Ascending aorta (tissue), 2 donors: ENCODE data around the gene USF2. TPM values are rescaled to one million over a fixed set of nuclear protein-coding genes. Genes with fewer than 3 reads are reported as not detected.

Experiments used
- DNase-seq, 2 donors: peaks; one replicate each; pipeline ENCODE4 v3.0.0-alpha.2; 2019; ENCODE audit warnings: low spot score in 2 of 2
- H3K27ac ChIP-seq, 2 donors: fragments of 200-600 bp; sonication (generic); one replicate each; pipeline ENCODE4 v1.5.1; 2016 to 2017; ENCODE audit warnings: mild to moderate bottlenecking in 1 of 2
- H3K27me3 ChIP-seq: fragments of 200-600 bp; sonication (generic); one replicate; pipeline ENCODE4 v1.5.1; 2017
- H3K36me3 ChIP-seq, 2 donors: fragments of 200-600 bp; sonication (generic); one replicate each; pipeline ENCODE4 v1.5.1; 2016
- H3K4me1 ChIP-seq, 2 donors: fragments of 200-600 bp; sonication (generic); one replicate each; pipeline ENCODE4 v1.5.1; 2016 to 2017; ENCODE audit warnings: mild to moderate bottlenecking in 1 of 2
- H3K4me3 ChIP-seq, 2 donors: fragments of 200-600 bp; sonication (generic); one replicate each; pipeline ENCODE4 v1.5.1; 2016 to 2017; ENCODE audit warnings: mild to moderate bottlenecking in 1 of 2
- H3K9me3 ChIP-seq, 2 donors: fragments of 200-600 bp; sonication (generic); one replicate each; pipeline ENCODE4 v1.5.1; 2016
- intact Hi-C: fragments of 100-400 bp; cut with DNase I; formaldehyde crosslinking; loops from one replicate; pipeline ENCODE4 v1.15.1; 2023
- total RNA-seq: library from RNA; depleted of rRNA; stranded (reverse); fragments of >200 nt; gene quantifications from one replicate; pipeline ENCODE4 v1.1.0, GENCODE V29; 2016
- TF ChIP-seq, protein P1 (sequence below), 3 experiments: fragments of 200-600 bp in 2 of 3; fragments of 450-650 bp in 1 of 3; sonication (generic) in 2 of 3; IDR thresholded peaks; one replicate each; pipeline ENCODE4 v1.5.1; 2016 to 2019; ENCODE audit warnings: antibody characterized with exemption in 3 of 3, mild to moderate bottlenecking in 1 of 3, moderate library complexity in 1 of 3

Gene USF2
- total RNA-seq, 1 donor from 2014 or later: 116 TPM

DNA sequence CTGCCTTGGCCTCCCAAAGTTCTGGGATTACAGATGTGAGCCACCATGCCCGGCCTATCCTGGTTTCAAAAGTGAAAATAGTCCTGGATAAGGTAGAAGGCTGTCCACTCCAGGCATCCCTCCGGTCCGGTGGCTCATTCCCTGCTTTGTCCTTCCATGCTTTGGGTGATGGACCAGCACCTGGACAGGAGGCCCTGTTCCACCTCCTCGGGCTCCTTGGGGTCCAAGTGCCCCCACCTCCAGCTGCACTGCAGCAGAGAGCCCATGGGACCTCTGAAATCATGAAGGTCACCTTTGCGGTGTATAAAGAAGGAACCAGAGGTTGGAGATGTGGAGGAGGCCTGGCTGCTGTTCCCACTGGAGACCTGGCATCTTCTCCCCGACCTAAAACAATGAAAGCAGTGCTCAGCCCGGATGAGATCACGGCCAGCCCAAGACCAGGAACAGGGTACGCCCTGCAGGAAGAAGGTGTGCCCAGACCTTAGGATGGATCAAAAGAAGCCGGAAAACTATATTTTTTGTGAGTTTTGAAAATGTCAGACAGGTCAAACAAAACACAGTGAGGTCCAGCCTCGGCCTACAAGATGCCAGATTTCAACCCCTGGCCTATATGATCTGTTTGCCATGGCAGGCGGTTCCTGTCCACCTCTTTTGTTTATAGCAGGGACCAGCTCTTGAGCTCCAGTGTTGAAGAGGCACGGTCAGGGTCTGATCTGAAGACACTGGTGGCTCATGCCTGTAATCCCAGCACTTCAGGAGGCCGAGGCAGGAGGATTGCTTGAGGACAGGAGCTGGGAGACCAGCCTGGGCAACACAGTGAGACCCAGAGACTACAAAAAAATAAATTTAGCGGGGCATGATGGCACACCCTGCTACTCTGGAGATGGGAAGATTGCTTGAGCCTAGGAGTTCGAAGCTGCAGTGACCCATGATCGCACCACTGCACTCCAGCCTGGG, 14.1 kb upstream of the USF2 start:
- Histone ChIP-seq H3K27ac (no peak overlapping the region), H3K36me3 (no peaks in the 10 kb centered on the region), H3K4me1 (no peaks in the 10 kb centered on the region), H3K27me3 (no peaks in the 10 kb centered on the region), H3K9me3 (no peaks in the 10 kb centered on the region), H3K4me3 (no peak overlapping the region)
- intact Hi-C loops: no loop called here
- DNase-seq: no peak
- TF ChIP-seq, protein P1, sequence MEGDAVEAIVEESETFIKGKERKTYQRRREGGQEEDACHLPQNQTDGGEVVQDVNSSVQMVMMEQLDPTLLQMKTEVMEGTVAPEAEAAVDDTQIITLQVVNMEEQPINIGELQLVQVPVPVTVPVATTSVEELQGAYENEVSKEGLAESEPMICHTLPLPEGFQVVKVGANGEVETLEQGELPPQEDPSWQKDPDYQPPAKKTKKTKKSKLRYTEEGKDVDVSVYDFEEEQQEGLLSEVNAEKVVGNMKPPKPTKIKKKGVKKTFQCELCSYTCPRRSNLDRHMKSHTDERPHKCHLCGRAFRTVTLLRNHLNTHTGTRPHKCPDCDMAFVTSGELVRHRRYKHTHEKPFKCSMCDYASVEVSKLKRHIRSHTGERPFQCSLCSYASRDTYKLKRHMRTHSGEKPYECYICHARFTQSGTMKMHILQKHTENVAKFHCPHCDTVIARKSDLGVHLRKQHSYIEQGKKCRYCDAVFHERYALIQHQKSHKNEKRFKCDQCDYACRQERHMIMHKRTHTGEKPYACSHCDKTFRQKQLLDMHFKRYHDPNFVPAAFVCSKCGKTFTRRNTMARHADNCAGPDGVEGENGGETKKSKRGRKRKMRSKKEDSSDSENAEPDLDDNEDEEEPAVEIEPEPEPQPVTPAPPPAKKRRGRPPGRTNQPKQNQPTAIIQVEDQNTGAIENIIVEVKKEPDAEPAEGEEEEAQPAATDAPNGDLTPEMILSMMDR (IDR thresholded peaks at IDR 0.05): no peak

DNA sequence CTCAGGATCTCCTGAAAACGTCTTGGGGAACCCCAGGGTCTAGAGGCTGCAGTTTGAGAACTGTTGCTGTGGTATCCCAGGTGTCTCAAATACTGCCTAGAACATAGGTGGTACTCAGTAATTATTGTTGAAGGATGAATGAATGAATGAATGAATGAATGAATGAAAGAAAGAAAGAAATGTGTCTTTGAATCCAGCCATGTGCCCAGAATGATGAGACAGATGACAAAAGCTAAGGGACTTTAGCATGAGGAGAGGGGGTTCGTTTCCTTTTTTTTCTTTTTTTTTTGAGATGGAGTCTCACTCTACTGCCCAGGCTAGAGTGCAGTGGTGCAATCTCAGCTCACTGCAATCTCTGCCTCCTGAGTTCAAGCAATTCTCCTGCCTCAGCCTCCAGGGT, 12.2 kb upstream of the USF2 start:
- Histone ChIP-seq H3K36me3 (no peaks in the 10 kb centered on the region), H3K9me3 (no peaks in the 10 kb centered on the region), H3K27ac (no peak overlapping the region), H3K27me3 (no peaks in the 10 kb centered on the region), H3K4me3 (no peak overlapping the region), H3K4me1 (no peaks in the 10 kb centered on the region)
- intact Hi-C loops: no loop called here
- DNase-seq: no peak
- TF ChIP-seq, protein P1 (IDR thresholded peaks at IDR 0.05): no peak

DNA sequence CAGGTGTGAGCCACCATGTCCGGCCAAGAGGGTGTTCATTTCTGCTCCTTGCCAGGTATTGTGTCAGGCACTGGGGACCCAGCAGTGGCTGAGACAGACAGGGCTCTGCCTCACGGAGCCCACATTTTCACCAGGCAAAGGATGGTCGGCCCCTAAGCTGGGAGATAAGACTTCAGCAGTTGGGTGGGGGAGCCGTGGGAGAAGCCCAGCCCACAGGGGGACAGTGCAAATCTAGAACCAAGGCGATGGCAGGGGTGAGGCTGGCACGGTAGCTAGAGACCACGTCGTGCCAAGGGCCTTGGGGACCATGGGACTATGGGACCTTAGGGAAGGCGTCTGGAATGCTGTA, 11.7 kb upstream of the USF2 start:
- intact Hi-C loops: no loop called here
- no peak for DNase-seq
- TF ChIP-seq, protein P1 (IDR thresholded peaks at IDR 0.05): no peak
- H3K27me3 ChIP-seq: no peaks in the 10 kb centered on the region
- no peak overlapping the region for H3K27ac ChIP-seq
- H3K4me3 ChIP-seq: no peak overlapping the region
- H3K4me1 ChIP-seq: no peaks in the 10 kb centered on the region
- no peaks in the 10 kb centered on the region for H3K9me3 ChIP-seq
- no peaks in the 10 kb centered on the region for H3K36me3 ChIP-seq

DNA sequence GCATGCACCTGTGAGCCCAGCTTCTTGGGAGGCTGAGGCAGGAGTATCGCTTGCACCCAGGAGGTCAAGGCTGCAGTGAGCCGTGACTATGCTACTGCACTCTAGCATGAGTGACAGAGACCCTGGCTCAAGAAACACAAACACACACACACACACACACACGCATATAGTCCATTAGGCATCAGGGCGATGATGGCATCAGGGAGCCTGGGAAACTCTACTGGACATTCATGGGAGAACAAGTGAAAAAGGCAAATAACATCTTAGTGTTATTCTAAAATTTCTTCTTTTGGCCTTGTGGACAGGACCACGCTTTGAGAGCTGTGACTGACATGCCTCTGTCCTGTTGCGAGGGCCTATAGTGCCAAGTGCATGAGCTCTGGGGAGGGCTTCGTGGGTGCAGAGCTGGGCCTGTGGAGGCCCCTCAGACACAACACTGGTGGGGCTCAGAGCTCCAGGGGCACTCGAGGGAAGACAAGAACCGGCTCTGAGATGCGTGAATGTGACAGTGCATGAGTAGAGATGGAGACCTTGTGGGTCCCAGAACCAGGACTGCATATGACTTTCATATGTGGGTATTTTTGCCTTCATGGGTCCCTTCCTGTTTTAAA, 8.0 kb upstream of the USF2 start:
- H3K27me3 ChIP-seq: no peaks in the 10 kb centered on the region
- no peaks in the 10 kb centered on the region for H3K4me1 ChIP-seq
- DNase-seq: no peak
- TF ChIP-seq, protein P1 (IDR thresholded peaks at IDR 0.05): no peak
- H3K27ac ChIP-seq: no peak overlapping the region
- intact Hi-C loops: loop anchor here (10.0 kb wide), 2 partner anchors 484 to 1466 kb away; partner anchors contain the start of genes IGFLR1, KCTD15, LIN37 and PSENEN
- no peaks in the 10 kb centered on the region for H3K9me3 ChIP-seq
- no peak overlapping the region for H3K4me3 ChIP-seq
- no peaks in the 10 kb centered on the region for H3K36me3 ChIP-seq

DNA sequence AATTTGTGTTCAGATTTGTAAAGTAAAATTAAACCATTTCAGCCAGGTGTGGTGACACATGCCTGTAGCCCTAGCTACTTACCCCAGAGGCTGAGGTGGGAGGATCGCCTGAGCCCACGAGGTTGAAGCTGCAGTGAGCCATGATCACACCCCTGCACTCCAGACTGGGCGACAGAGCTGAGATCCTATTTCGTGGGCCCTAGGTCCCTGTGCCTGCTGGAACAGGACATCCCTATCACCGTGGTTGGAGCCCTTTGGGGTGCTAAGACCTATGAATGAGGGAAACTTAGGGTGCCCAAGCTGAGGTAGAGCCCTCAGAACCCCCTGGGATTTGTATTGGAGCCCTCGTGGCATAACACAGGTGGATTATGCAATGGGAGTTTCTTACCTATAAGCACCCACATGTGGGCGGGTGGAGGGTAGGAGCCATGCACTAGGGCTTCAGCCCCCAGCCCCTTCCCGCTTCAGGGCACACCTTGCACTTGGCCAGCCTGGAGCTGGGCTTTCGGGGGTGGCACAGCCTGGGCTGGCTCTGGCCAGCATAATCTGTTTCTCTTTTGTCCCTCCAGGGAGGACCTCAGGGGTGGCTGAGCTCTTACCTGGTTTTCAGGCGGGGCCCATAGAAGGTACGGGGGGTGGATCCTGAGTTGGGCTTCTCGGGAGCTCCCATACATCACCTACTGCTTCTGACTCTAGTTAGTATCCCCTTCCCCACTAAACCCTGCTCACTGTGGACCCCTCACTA, 7.2 kb upstream of the USF2 start:
- Histone ChIP-seq H3K4me3 (no peak overlapping the region), H3K4me1 (peaks cover 0 to 2% of the 10 kb centered on the region in 2 donors), H3K36me3 (no peaks in the 10 kb centered on the region), H3K9me3 (no peaks in the 10 kb centered on the region), H3K27me3 (no peaks in the 10 kb centered on the region), H3K27ac (no peak overlapping the region)
- DNase-seq: no peak
- intact Hi-C loops: loop anchor here (10.0 kb wide), 2 partner anchors 483 to 1467 kb away; partner anchors contain the start of genes IGFLR1, KCTD15, LIN37 and PSENEN
- TF ChIP-seq, protein P1 (IDR thresholded peaks at IDR 0.05): no peak
